GM21619 (cell line): ENCODE measurements around the gene EDN3.

Source experiments
- ATAC-seq: cut with Tn5 transposase; IDR thresholded peaks from one replicate; pipeline ENCODE4 v1.9.1; 2021; ENCODE audit not compliant: unreplicated experiment

EDN3 gene

GRCh38 chr20:59300333-59301081, at the start of gene EDN3:
TSS of gene EDN3 (plus strand) at chr20:59300611. CDS start at chr20:59300813, 202 bp downstream.
- ATAC-seq, result no peak

DNA sequence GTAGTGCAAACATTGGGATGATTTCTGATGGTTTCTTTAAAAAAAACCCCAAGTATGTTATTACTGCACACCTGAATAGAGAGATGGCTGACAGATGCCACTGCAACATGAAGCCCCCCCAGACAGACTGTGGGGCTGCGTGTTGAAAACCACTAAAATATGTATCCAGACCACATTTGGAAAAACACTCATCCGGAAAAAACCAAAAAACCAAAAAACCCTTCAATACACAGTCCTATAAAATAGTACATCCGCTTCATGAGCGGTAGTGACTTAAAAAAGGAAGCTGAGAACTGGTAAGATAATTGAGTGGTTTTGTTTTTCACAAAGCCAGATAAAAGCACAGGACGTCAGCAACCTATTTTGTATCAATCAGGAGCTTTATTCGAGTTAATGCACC, 47.1 kb upstream of the EDN3 start:
- no peak for ATAC-seq

- ATAC-seq, result no peak
Observed at GRCh38 chr20:59253779-59254319, 46.6 kb upstream of the EDN3 start.

DNA sequence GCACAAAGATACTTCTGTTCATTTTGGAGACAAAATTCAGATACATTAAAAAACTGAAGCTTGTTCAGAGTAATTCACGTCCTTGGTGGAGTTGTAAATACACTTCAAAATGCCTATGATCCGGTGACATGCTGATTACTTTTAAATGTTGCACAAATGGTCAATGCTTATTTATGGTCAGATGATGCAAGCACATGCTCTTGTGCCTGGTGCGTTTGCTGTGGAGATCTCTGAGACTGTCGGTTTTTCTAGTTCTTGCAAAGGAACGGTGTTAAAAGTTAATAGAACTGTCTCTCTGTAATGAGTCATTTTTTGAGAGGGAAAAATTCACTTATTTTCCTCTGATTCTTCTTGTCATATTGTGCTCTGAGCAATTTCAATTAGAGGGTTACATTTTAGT, 45.2 kb upstream of the EDN3 start:
- no peak for ATAC-seq

DNA sequence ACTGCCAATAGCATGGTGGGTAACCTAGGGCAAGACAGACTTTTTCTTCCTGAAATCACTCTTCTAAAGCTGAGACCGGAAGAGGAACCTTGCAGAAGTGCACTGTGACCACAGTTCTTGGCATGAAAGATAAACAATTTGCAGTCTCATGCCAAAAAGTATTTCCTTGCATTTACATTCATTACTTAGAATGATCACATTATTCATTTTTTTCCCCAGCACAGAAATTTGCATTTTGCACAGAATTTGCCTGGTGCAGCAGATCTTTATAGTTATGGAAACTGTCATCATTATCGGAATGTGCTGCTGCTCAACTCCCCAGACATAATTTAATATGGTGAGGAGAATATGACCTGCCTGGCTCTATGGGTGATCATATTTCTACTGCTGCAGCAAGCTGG, 42.2 kb upstream of the EDN3 start:
- no peak for ATAC-seq

DNA sequence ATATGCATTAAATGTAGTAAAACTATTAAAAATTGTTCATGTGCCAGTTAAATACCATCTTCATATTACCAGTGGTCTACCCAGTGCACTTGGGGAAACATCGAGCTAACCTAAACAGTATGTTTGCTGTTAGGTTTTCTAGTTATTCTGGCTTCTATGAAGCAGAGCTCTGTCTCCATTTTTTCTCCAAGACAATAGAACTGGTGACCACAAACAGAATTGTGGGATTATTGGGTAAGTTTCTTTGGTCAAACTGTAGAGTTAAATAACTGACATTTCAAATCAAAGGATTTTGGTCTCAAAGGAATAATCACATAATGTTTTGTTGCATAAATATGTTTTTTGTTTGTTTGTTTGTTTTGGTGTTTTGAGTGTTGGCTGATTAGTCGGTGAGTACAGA, 40.5 kb upstream of the EDN3 start:
- ATAC-seq, result no peak

DNA sequence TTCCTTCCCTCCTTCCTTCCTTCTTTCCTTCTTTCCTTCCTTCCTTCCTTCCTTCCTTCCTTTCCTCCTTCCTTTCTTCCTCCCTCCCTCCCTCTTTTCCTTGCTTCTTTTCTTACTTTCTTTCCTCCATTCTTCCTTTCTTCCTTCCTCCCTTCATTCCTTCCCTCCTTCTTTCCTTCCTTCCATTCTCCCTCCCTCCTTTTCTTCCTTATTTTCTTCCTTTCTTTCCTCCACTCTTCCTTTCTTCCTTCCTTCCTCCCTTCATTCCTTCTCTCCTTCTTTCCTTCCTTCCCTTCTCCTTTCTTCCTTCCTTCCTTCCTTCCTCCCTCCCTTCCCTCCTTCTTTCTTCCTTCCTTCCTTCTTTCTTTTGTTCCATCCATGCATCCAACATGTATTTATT, 35.1 kb upstream of the EDN3 start:
- ATAC-seq, result no peak

DNA sequence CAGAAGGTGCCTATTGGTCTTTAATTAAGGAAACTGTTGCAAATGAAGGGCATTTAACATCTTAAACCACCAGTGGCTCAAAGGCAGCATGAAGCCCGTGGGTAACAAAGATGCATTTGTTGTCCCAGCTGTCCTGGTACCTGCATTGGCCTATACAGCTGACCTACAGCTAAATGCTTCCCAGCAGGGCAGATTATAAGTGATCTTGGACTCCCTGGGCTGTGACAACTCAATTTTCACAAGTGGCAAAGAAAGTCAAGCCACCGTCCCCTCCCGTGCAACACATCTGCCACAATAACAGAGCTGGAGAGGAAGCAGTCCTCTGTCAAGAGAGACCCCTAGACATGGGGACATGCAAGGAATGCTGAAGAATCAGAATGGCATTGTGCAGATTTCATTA, 31.5 kb upstream of the EDN3 start:
- ATAC-seq, result no peak

- no peak for ATAC-seq
Observed at GRCh38 chr20:59269411-59270025, 30.9 kb upstream of the EDN3 start.

DNA sequence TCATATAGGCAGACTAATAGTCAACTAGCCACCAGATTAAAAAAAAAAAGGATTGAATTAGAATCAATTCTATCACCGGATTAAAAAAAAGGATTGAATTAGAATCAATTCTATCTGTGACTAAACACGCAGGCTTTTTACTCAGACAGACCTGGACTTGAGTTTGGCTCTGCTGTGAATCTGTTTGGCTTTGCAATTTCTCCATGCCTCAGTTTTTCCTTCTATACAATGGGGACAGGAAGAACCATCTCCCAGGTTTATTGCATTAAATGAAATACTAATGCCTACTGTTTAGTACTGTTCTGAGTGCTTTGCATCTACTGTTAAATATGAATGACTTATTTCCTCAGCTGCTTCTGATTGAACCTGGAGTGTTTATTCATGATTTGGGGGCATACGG, 30.0 kb upstream of the EDN3 start:
- ATAC-seq, result no peak

DNA sequence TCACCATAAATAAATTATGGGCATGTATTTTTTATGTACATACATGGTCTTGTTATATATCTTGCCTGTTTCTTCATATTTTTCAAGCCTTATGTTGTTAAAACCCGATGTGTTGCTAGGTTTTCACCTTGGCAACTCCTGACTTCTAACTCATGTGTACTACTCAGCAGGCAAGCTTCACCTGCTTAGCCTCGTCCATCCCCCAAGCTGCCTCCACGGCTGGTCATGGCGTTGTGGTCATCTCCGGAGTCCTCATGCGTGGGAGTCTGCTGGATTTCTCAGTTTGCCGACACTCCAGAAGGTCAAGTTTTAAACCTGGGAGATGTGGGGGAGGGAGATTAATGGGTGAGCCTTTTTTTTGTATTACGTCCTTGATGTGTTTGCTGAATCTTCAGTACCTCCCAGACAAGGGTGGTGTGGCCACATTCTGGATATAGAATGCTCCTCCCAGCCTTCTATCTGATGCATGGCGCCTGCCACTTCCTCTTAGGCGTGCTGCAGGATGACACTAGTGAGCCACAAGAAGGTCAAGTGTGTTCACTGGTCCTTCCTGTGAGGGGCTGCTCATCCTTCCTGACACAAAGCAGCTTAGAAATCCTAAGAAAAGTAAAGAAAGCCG, 26.6 kb upstream of the EDN3 start:
- ATAC-seq, result no peak

DNA sequence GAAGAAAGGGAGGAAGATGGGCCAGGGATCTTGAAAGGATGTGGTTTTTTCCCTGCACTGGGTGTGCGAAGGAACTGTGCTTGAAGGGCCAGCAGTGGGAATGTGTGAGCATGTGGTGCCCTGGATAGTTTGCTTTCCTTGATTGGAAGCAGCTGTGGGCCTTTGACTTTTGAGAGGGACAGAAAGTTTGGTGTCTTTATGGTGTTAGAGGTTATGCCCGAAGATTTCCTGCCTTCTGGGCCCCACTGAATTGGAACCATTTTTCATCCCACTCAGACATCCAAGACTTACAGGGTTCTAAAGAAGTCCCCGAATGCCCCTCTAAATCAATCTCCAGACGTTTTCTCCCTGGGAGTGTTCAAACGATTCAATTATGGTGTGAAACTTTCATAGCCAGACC, 23.5 kb upstream of the EDN3 start:
- no peak for ATAC-seq

GRCh38 chr20:59284470-59284869, 15.9 kb upstream of the EDN3 start:
- ATAC-seq, result no peak

DNA sequence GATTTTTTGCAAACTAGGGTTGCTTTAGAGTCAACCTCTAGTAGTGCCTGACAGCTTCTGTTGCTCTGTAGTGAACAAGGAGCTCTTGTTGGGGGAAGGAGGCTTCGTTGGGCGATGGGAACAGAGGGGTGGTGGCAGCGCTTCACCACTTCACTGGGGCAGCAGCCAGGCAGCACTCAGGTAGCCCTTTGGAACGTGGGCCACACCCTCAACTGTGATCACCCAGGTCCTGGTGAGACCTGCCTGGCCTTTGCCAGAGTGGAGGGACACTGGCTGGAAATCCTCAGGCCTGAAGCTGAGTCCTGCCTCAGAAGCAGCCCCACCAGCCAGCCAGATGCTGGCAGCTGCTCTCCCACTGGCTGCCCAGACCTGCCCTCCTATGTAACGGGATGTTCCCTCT, 10.4 kb upstream of the EDN3 start:
- ATAC-seq, result no peak

- no peak for ATAC-seq
Observed at GRCh38 chr20:59291740-59292383, 8.5 kb upstream of the EDN3 start.

DNA sequence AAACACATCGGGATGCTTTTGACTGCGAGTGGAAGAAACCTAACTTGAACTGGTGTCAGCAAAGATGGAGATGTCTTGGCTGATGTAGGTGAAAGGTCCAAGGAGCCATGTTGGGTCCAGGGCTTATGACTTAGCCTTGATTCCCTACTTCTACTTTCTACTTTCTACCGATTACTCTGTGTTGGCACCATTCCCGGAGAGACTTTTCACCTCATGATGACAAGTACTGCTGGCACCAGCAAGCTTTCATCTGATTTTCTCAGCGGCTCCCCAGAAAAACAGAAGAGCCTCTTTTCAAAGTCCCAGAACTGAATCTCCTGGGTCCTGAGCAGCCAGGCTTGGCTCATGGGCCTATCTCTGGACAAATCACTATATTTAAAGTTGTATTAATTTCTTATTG, 4.9 kb upstream of the EDN3 start:
- ATAC-seq, result no peak

DNA sequence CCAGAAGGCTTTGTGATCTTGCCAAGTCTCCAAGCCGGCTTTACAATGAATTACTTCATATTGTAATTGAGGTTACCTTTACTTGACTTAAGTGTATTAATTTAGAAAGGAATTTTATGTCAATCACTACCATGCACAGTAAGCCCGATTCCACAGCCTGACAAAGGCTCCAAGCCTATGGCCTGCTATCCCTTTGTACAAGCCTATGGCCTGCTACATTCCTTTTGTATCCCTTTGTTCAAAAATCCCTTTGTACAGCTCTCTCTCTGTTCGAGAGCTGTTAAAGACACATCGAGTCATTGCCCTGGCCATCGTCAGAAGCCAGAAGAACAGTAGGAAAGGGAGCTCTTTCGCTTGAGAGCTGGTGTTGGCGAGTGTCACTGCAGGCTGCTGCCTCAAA, 2.7 kb upstream of the EDN3 start:
- ATAC-seq, result no peak

DNA sequence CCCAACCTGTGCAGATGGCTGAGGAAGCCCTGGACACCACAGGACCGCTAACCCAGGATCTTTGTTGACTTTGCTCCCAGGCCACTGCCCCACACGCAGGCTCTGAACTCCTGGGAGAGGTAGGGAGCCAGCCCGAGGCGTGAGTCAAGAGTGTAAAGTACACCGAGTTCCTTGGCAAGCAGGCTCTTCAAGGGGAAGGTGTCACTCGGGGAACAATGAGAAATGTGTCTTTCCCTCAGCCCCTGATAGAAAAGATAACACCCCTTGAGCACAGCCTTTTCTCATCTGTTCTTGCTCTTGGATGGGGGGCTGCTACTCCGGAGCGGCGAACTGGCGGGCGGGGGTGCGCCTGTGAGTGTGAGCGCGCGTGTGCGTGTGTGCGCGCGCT, 472 bp upstream of the EDN3 start:
- ATAC-seq, result no peak

DNA sequence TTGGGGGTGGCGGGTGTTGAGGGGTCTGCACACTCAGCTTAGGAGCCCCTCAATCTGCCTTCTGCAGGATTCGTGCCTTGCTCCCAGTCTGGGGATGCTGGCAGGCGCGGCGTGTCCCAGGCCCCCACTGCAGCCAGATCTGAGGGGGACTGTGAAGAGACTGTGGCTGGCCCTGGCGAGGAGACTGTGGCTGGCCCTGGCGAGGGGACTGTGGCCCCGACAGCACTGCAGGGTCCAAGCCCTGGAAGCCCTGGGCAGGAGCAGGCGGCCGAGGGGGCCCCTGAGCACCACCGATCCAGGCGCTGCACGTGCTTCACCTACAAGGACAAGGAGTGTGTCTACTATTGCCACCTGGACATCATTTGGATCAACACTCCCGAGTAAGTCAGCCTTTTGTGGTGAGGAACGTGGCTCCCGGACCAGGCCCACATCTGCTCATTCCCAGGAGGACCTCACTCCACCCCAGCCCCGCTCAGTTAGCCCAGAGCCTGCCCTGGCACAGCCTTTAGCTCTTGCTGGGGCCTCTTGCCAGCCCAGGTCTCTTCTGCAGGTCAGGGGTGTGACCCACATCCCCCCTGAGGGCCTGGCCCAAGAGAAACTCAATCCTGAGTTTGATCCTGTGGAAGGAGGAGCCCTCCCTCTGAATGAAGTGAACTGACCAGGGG, 1.1 kb downstream of the EDN3 start:
- no peak for ATAC-seq

DNA sequence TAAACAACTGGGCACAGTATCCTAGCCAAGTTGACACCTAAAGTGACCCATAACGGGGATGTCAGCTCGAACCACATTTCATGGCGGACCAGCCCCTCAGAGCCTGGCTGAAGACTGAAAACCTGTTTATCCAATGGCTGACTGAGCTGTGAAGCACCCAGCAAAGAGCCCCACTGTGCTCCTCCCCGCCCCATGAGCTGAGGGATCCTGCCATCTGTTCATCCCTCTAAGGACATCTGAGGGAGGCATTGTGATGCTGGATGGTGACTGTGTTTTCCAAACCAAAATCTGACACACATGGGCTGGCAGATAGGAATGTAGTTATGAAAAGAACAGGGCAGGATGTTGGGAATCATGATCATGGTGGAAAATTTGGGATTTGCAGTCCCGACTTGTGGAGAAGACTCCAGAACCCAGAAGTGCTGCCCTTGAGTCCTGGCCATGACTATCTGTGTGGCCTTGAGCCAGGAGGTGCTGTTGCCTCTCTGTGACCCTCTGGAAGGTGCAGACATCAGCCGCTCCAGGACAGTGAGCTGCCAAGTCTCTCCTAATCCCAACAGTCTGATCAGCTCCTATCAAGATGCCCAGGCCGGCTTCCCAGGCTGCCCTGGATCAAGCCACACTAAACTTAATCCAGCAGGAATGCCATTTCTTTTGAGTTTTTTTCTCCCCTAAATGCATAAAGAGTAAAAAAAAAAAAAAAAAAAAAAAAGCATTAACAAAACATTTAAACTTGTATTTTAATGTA, 5.7 kb downstream of the EDN3 start:
- ATAC-seq, result no peak

- ATAC-seq, result no peak
Observed at GRCh38 chr20:59307270-59307669, 6.9 kb downstream of the EDN3 start.
